Epithelial cell of proximal tubule (primary cell): ENCODE data around the gene DDX59. TPM values are rescaled to one million over a fixed set of nuclear protein-coding genes. Genes with fewer than 3 reads are reported as not detected.

Source experiments
- DNase-seq: peaks from one replicate; pipeline ENCODE4 v3.0.0-alpha.2; 2011; ENCODE audit warnings: low read depth
- H3K4me3 ChIP-seq: 2 replicates; pipeline ENCODE4 v1.5.1; 2011; ENCODE audit warnings: low read depth, mild to moderate bottlenecking, low read length
- total RNA-seq: library from RNA; depleted of rRNA; stranded (reverse); fragments of >200 nt; gene quantifications from 2 replicates; pipeline ENCODE4 v1.2.3, GENCODE V29; 2015
- TF ChIP-seq, protein P1 (sequence below): conservative IDR thresholded peaks from 2 replicates; pipeline ENCODE4 v1.5.1; 2012; ENCODE audit warnings: low read depth, mild to moderate bottlenecking, low read length

Gene DDX59
- total RNA-seq, 1 donor from 2014 or later = 9.2 TPM

DNA sequence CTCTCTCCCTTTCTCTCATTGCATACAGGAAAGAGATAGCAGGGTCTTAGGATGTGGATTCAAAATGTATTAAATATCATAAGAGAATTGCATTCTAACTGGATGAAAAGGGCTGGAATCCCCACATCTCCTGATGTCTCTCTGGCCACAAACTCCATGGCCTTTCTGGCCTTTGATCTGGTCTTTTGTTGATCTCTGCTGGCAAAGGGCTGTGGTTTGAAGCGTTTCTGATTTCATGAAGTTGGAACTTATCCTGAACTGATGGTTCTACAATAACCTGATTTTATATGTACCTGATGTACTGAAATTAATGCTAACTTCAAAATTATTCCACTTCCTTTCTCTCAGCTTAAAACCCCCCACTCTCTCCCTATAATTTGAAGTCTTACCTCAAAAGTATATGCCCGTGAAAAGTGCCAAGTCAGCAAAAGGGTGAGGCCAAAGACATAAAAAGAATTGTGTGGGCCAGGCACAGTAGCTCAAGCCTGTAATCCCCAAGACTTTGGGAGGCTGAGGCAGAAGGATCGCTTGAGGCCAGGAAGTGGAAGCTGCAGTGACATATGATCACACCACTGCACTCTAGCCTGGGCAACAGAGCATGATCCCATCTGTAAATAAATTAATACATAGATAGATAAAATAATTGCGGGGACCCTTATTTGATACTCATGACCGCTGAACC lies 42.7 kb downstream of the DDX59 start:
- TF ChIP-seq, protein P1, sequence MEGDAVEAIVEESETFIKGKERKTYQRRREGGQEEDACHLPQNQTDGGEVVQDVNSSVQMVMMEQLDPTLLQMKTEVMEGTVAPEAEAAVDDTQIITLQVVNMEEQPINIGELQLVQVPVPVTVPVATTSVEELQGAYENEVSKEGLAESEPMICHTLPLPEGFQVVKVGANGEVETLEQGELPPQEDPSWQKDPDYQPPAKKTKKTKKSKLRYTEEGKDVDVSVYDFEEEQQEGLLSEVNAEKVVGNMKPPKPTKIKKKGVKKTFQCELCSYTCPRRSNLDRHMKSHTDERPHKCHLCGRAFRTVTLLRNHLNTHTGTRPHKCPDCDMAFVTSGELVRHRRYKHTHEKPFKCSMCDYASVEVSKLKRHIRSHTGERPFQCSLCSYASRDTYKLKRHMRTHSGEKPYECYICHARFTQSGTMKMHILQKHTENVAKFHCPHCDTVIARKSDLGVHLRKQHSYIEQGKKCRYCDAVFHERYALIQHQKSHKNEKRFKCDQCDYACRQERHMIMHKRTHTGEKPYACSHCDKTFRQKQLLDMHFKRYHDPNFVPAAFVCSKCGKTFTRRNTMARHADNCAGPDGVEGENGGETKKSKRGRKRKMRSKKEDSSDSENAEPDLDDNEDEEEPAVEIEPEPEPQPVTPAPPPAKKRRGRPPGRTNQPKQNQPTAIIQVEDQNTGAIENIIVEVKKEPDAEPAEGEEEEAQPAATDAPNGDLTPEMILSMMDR = no peak

DNA sequence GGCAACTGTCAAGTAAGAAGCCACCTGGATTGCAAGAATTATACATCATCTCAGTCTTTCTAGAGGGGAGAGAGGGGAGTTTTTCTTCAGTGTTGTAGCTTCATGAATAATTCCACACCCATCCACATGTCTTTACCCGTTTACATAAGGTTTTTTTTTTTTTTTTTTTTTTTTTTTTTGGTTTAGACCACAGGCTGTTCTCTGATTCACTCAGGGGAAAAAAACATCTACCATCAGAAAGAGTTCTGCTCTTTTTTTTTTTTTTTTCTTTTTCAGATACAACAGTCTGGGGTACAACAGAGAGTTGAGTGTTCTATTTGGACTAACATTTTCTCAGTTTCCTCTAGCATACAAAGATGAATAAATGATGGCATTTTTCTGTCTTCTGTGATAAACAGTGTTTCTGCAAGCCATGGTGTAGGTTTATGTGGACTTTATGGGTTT lies 44.3 kb downstream of the DDX59 start:
- TF ChIP-seq, protein P1 = no peak
- no peak for DNase-seq
- H3K4me3 ChIP-seq = no peak overlapping the region

More for the DNA sequence above, 42.7 kb downstream of the DDX59 start:
- no peak overlapping the region for H3K4me3 ChIP-seq
- no peak for DNase-seq

DNA sequence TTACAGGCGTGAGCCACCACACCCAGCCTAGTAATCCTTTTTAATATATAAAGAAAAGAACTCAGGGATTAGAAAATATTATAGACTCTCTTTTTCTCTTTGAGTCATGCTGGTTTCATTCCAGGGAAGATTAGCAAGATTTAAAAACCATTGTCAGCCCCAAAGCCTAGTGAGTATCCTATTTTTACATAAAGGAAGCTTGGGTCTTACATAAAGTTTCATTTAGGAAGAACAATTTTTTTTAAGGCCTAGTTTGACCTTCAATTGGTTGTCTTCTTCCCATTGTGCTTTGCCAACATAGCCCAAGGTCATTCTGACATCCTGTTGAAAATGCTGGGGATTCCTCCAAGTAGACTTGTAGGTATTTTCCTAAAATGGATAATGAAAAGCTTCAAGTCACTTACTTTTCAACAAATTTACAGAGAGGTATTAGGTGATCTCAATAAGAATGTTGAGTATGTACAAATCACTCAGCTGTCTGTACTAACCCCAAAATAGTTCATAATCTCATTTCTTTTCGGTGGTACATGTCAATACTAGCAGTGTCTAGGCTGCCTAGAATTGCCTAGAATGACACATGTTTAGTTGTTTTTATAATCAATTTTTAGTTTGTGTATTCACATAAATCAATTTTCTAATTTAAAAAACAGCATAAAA lies 44.9 kb downstream of the DDX59 start:
- DNase-seq = no peak

DNA sequence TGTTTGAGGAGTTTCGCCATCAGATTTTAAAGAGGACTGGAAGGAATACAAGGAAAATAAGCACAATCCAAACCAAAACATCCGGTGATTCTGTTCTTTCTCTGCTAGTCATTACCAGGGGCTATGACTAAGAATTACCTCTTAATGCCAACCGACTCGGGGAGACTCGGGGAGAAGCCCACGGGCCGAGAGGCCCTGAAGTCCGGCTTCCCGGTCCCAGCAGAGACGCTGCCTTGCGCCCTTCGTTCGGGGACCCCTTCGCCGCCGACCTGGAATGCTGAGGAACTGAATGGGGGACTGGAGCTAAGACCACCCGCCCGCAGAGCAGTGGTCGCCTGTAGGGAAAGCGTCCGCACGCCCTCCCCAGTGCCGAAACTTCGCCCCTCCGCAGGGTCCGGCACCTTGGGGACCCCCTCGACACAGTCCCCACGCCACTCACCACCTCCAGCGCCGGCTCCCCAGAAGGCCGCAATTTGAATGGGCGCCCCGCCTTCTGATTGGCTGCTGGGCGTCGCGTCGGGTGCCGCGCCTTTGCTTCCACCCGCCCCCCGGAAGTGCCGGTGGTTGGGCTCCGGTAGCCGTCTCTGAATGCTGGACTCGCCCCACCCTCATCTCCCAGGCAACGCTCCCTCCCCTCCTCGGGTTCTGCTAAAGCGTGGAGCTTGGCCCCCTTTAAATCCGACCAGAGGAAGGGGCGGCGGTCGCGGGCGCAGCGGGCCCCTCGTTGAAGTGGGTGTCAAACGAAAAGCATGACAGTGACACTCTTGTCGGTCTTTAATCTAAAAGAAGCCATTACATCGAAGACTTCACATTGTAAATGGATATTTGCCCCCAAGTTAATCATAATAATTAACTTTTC lies 49.2 kb downstream of the DDX59 start, which contains the start of gene KIF14:
TSS of gene KIF14 (minus strand) at position 479 of the 859 bp plus-strand sequence. CDS start 2,028 bp downstream, outside the sequence.
- no peak for DNase-seq
- TF ChIP-seq, protein P1 = no peak
- peak within 1 kb of the TSS; percentile 82 for H3K4me3 ChIP-seq

More for the DNA sequence above, 44.9 kb downstream of the DDX59 start:
- no peak overlapping the region for H3K4me3 ChIP-seq
- TF ChIP-seq, protein P1 = no peak

DNA sequence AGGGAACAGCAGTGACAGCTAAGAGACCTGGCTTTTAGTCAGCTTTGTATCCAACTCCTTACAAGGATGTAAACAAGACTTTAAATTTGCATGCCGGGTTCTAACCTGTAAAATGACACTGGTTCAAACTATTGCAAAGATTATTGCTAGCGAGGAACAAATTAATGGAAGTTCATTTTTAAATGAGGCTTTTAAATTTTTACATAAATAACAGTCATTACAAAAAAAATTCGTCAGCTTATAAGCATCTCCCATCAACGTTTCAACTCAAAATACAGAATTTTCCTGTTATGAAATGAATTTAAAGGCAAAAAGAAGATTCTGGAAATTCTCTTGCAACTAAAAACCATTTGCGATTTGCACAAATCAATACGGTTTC lies 49.8 kb downstream of the DDX59 start:
- TF ChIP-seq, protein P1 = no peak
- no peak for DNase-seq
- peak overlapping the region; percentile 82 for H3K4me3 ChIP-seq

DNA sequence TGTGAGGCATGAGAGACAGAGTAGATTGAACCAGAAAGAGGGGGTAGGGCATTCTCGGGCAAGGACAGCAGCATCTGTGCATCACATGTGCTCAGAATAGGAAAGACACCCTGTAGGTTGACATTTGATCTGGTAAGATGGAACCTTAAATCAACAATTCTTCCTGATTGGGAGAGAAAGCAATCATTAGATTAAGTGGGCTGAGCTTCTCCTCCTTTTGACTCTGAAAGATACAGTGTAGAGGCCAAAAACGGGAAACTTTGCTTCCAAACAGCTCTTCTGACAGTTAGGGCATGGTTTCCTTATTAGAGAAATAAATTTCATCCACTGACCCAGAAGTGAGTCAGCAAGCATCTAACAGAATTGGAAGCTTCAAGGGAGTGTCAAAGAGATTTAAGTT lies 58.9 kb downstream of the DDX59 start:
- TF ChIP-seq, protein P1 = no peak
- H3K4me3 ChIP-seq = no peak overlapping the region
- no peak for DNase-seq
